Common myeloid progenitor, CD34-positive (primary cell): ENCODE measurements around the gene EGFR.

Source experiments
- CTCF ChIA-PET: fragments of 350-600 bp; sonication (Branson Sonifier 250); formaldehyde crosslinking; loops from one replicate; lab custom pipeline; 2021; ENCODE audit warnings: antibody characterized with exemption; lab: Charles Lee
- POLR2A ChIA-PET: fragments of 350-600 bp; sonication (Branson Sonifier 250); formaldehyde crosslinking; loops from one replicate; lab custom pipeline; 2021; ENCODE audit warnings: antibody characterized with exemption; lab: Charles Lee
- DNase-seq, 3 donors: peaks; one replicate each; pipeline versions ENCODE4 v3.0.0 to v3.0.0-alpha.2; 2013
- H3K27ac ChIP-seq, 2 experiments: 1 replicate in 1 of 2; 2 replicates in 1 of 2; pipeline ENCODE4 v1.7.0; 2013; ENCODE audit warnings: inconsistent platforms in 2 of 2, low read length in 2 of 2, mild to moderate bottlenecking in 2 of 2, low read depth in 1 of 2, moderate library complexity in 1 of 2; ENCODE audit not compliant: severe bottlenecking in 2 of 2, insufficient read depth in 1 of 2, poor library complexity in 1 of 2
- H3K27me3 ChIP-seq, 5 experiments: replicated peaks in 2 of 5; 1 replicate in 3 of 5; 2 replicates in 2 of 5; pipeline versions ENCODE4 v1.6.1 to v1.7.0; 2013; ENCODE audit warnings: low read length in 4 of 5, mild to moderate bottlenecking in 2 of 5, moderate library complexity in 2 of 5, inconsistent platforms in 1 of 5; ENCODE audit not compliant: insufficient read depth in 5 of 5, control insufficient read depth in 4 of 5
- H3K36me3 ChIP-seq, 4 experiments: 1 replicate in 2 of 4; 2 replicates in 2 of 4; pipeline versions ENCODE4 v1.6.1 to v1.7.0; 2013; ENCODE audit warnings: low read length in 3 of 4, control low read depth in 1 of 4, mild to moderate bottlenecking in 1 of 4; ENCODE audit not compliant: control insufficient read depth in 4 of 4, insufficient read depth in 4 of 4
- H3K4me1 ChIP-seq, 4 experiments: 1 replicate in 3 of 4; 2 replicates in 1 of 4; pipeline versions ENCODE4 v1.6.1 to v1.7.1; 2013; ENCODE audit warnings: low read length in 3 of 4, mild to moderate bottlenecking in 3 of 4, control low read depth in 1 of 4, inconsistent platforms in 1 of 4, moderate library complexity in 1 of 4; ENCODE audit not compliant: control insufficient read depth in 4 of 4, insufficient read depth in 4 of 4; ENCODE audit errors: control extremely low read depth in 1 of 4
- H3K4me3 ChIP-seq, 7 experiments: 1 replicate in 4 of 7; 2 replicates in 3 of 7; pipeline versions ENCODE4 v1.5.1 to v1.7.0; 2013; ENCODE audit warnings: mild to moderate bottlenecking in 7 of 7, low read length in 6 of 7, moderate library complexity in 6 of 7, inconsistent platforms in 2 of 7, low read depth in 2 of 7, control low read depth in 1 of 7; ENCODE audit not compliant: insufficient read depth in 4 of 7, control insufficient read depth in 1 of 7; ENCODE audit errors: extremely low read depth in 1 of 7
- H3K9me3 ChIP-seq, 5 experiments: 1 replicate in 4 of 5; 2 replicates in 1 of 5; pipeline versions ENCODE4 v1.6.1 to v1.7.1; 2013; ENCODE audit warnings: low read length in 4 of 5, mild to moderate bottlenecking in 2 of 5, inconsistent platforms in 1 of 5, low read depth in 1 of 5, moderate library complexity in 1 of 5; ENCODE audit not compliant: control insufficient read depth in 4 of 5, insufficient read depth in 2 of 5; ENCODE audit errors: control extremely low read depth in 1 of 5
- WGBS: methylation state at CpG from one replicate; pipeline ENCODE4 v1.1.5; 2013; ENCODE audit not compliant: insufficient coverage; 5-methylcytosine and 5-hydroxymethylcytosine counted together

Gene EGFR

DNA sequence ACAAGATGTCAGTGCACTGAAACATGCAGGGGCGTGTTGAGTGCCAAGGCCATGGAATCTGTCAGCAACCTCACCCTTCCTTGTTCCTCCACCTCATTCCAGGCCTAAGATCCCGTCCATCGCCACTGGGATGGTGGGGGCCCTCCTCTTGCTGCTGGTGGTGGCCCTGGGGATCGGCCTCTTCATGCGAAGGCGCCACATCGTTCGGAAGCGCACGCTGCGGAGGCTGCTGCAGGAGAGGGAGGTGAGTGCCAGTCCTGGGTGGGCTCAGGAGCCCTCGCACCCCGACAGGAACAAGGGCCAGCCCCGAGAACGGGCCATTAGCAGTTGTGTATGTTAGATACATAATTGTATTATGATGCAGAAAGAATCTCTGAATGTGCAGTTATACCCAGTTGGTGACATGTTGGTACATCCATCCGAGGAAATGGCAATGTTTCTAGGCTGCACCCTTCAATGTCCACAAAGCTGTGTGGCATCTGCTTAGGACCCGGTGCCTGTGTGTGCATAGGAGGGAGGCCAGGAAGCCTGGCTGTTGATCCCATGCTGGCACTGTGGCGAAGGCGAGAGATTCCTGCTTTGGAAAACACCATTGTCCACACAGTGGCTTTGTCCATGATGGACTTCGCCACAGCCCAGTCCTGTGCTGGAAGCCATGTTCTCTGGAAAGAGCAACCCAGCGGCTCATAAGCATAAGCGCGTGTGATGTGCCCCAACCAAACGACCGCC lies 154.2 kb downstream of the EGFR start:
- no peaks in the 10 kb centered on the region for H3K9me3 ChIP-seq
- no peak overlapping the region for H3K27ac ChIP-seq
- DNase-seq, result no peak
- POLR2A ChIA-PET, result no interaction called here
- H3K4me3 ChIP-seq, result no peak overlapping the region
- CTCF ChIA-PET, result no interaction called here
- H3K36me3 ChIP-seq, result no peaks in the 10 kb centered on the region
- peaks cover 0 to 8% (median 2%) of the 10 kb centered on the region in 5 experiments for H3K27me3 ChIP-seq
- 97% methylated on average over 22 of the region's 25 CpGs for WGBS
- no peaks in the 10 kb centered on the region for H3K4me1 ChIP-seq

DNA sequence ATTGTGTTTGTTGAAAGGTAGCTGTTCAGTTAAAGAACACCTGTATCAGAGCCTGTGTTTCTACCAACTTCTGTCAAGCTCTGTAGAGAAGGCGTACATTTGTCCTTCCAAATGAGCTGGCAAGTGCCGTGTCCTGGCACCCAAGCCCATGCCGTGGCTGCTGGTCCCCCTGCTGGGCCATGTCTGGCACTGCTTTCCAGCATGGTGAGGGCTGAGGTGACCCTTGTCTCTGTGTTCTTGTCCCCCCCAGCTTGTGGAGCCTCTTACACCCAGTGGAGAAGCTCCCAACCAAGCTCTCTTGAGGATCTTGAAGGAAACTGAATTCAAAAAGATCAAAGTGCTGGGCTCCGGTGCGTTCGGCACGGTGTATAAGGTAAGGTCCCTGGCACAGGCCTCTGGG lies 154.9 kb downstream of the EGFR start:
- H3K4me1 ChIP-seq, result no peaks in the 10 kb centered on the region
- no peak overlapping the region for H3K27ac ChIP-seq
- peaks cover 0 to 8% (median 2%) of the 10 kb centered on the region in 5 experiments for H3K27me3 ChIP-seq
- ChIA-PET CTCF (no interaction called here), POLR2A (no interaction called here)
- 100% methylated on average over 3 of the region's 7 CpGs for WGBS
- no peak for DNase-seq
- no peaks in the 10 kb centered on the region for H3K9me3 ChIP-seq
- H3K36me3 ChIP-seq, result no peaks in the 10 kb centered on the region
- H3K4me3 ChIP-seq, result no peak overlapping the region

DNA sequence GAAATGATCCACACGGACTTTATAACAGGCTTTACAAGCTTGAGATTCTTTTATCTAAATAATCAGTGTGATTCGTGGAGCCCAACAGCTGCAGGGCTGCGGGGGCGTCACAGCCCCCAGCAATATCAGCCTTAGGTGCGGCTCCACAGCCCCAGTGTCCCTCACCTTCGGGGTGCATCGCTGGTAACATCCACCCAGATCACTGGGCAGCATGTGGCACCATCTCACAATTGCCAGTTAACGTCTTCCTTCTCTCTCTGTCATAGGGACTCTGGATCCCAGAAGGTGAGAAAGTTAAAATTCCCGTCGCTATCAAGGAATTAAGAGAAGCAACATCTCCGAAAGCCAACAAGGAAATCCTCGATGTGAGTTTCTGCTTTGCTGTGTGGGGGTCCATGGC lies 155.6 kb downstream of the EGFR start:
- Histone ChIP-seq H3K27me3 (peaks cover 0 to 8% (median 2%) of the 10 kb centered on the region in 5 experiments), H3K9me3 (no peaks in the 10 kb centered on the region), H3K4me3 (no peak overlapping the region), H3K4me1 (no peaks in the 10 kb centered on the region), H3K36me3 (no peaks in the 10 kb centered on the region), H3K27ac (no peak overlapping the region)
- WGBS, result 95% methylated on average over 12 of the region's 12 CpGs
- ChIA-PET POLR2A (no interaction called here), CTCF (no interaction called here)
- no peak for DNase-seq

DNA sequence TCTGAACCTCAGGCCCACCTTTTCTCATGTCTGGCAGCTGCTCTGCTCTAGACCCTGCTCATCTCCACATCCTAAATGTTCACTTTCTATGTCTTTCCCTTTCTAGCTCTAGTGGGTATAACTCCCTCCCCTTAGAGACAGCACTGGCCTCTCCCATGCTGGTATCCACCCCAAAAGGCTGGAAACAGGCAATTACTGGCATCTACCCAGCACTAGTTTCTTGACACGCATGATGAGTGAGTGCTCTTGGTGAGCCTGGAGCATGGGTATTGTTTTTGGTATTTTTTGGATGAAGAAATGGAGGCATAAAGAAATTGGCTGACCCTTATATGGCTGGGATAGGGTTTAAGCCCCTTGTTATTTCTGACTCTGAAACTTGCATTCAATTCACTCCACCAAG lies 156.0 kb downstream of the EGFR start:
- 100% methylated on average over 1 of the region's 1 CpG for WGBS
- ChIA-PET CTCF (no interaction called here), POLR2A (no interaction called here)
- Histone ChIP-seq H3K9me3 (no peaks in the 10 kb centered on the region), H3K36me3 (no peaks in the 10 kb centered on the region), H3K4me3 (no peak overlapping the region), H3K27ac (no peak overlapping the region), H3K4me1 (no peaks in the 10 kb centered on the region), H3K27me3 (peaks cover 0 to 8% (median 0%) of the 10 kb centered on the region in 5 experiments)
- no peak for DNase-seq

DNA sequence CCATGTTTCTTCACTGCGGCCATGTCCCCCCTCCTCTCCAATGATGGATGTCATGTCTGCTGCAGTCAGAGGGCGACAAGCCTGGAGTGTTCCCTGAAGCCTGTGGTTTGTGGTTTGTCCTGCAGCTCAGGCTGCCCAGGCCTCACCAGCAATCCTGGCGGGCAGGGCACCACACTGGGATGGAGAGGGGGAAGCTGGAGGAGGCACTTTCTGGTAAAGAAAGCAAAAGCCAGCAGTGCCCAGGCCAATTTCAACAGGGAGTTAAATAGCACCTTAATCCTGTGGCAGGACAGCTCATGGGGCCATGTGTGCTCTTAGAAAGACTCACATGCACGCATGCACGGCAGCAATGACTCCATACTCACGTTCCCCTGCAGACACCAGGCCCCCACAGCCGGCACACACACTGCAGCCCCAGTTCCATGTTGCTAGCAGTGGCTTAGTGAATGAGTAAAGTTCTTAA lies 158.3 kb downstream of the EGFR start:
- H3K4me1 ChIP-seq, result no peaks in the 10 kb centered on the region
- WGBS, result 86% methylated on average over 5 of the region's 7 CpGs
- no peak overlapping the region for H3K4me3 ChIP-seq
- H3K9me3 ChIP-seq, result no peaks in the 10 kb centered on the region
- POLR2A ChIA-PET, result no interaction called here
- H3K36me3 ChIP-seq, result no peaks in the 10 kb centered on the region
- peaks cover 0 to 4% (median 0%) of the 10 kb centered on the region in 5 experiments for H3K27me3 ChIP-seq
- H3K27ac ChIP-seq, result no peak overlapping the region
- CTCF ChIA-PET, result no interaction called here
- no peak for DNase-seq

DNA sequence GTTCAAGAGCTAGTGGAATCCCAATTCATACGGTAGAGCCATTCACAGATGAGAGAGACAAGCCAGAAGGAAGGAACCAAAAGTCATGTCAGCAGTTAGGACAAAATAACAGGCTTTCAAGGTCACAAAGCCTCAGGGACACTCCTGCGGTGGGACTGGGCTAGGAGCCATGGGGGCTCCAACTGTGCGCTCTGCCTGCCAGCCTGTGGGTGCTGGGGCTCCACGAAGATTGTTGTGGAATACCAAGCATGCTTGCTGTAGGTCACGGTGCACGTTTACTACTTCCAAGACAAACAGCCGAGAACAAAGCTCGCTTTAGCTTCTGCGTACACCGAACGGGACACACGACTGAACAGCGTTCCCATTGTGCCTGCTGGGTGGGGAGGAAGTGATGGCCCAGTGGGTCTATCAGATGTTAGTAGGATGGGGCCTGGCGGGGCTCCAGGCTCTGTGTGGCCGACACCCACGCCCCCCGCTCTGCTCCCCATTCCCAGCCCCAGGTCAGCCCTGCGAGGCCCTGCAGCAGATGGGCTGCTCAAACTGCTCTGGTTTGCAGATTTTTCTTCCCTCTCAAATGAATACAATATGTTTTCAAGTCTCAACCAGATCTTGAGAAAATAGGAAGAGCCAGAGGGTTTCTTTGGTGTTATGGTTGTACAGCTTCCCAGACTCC lies 158.9 kb downstream of the EGFR start:
- ChIA-PET POLR2A (no interaction called here), CTCF (no interaction called here)
- 98% methylated on average over 13 of the region's 18 CpGs for whole genome bisulfite sequencing
- H3K27me3 ChIP-seq, result peaks cover 0 to 4% (median 0%) of the 10 kb centered on the region in 5 experiments
- no peaks in the 10 kb centered on the region for H3K36me3 ChIP-seq
- DNase-seq, result no peak
- no peak overlapping the region for H3K27ac ChIP-seq
- no peaks in the 10 kb centered on the region for H3K9me3 ChIP-seq
- no peak overlapping the region for H3K4me3 ChIP-seq
- H3K4me1 ChIP-seq, result no peaks in the 10 kb centered on the region

DNA sequence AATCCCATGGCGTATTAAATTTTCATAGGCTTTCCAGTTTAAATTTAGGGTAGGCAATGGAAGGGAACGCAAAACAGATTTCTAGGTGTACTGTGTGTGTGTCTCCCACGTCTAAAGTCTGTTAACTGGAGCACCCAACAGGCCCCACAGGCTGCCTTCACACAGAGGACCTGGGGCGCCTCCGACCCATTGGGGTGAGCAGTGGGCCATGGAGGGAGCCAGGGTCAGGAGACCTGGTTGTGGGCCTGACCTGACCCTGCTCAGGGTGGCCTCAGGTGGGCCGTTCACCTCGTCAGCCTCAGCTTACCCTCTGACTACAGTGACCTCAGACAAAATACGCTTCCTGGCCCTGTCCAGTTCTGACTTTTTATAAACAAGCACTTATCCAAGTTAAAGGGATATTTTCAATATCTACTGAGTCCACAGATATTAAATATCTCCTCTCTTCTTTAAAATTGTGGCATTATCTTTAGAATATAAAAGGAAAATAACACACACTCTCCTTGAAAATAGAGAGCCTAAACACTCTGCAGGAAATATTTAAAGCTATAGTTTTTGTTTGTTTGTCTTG lies 159.6 kb downstream of the EGFR start:
- Histone ChIP-seq H3K27ac (no peak overlapping the region), H3K4me1 (no peaks in the 10 kb centered on the region), H3K36me3 (no peaks in the 10 kb centered on the region), H3K27me3 (peaks cover 0 to 4% (median 0%) of the 10 kb centered on the region in 5 experiments), H3K9me3 (no peaks in the 10 kb centered on the region), H3K4me3 (no peak overlapping the region)
- CTCF ChIA-PET, result no interaction called here
- DNase-seq, result no peak
- whole genome bisulfite sequencing, result 98% methylated on average over 7 of the region's 8 CpGs
- POLR2A ChIA-PET, result no interaction called here
